NCI-H774 (cell line): ENCODE results near the gene ACSL6.

Experiments used
- DNase-seq: peaks from one replicate; lab custom pipeline; 2025; lab: John Stamatoyannopoulos, UW

Gene ACSL6

DNA sequence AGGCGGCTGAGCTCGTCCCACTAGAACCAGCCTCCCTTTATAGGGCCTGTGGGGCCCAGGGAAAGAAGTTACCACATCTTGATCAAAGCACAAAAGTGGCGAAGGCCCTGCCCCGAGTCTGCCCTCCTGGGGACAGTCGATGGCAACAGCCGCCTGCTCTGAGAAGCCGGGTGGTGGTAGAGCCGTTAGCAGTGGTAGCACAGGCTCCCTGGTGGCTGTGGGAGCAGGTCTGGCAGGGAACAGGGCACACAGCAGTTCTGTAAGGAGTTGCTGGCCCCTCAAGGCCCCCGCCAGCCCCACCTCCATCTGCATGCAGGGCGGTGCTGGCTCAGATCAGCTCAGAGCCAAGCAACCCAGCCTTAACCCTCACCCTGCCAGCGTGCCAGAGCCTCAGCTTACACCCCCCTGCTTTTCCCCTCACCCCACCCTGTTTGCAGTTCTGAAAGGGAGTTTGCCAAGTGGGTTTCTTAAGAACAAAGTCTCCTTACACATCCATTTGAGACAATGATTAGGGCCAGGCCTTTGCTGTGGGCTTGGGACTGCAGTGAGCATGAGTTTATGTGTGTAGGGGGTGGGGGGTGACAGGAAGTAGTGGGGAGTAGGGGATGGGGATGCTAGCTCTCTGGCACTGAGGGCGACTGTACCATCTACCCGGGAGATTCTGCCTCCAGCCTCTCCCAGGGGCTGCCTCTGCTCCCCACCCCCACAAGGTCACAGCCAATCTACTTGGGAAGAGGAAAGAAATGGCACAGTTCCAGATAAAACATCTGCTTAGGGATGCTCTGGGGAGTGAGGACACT lies 11.8 kb downstream of the ACSL6 start:
- DNase-seq: no peak

DNA sequence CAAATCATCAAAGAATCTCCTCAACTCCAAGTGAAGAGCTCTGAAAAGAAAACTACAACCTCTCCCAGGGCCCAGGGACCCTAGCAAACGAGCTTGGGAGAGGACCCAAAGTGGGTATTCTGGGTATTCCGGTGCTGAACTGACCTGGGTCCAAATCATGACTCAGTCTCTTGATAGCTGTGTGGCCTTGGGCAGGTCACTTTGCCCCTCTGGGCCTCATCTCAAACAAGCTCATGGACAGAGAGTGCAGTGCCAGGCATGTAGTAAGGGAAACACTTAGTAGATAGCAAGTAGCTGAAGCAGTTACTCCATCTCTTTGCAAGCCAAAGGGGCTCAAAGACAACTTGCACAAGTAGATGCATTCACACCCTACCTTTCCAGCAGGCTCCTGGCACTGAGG lies 12.4 kb downstream of the ACSL6 start:
- DNase-seq: no peak

DNA sequence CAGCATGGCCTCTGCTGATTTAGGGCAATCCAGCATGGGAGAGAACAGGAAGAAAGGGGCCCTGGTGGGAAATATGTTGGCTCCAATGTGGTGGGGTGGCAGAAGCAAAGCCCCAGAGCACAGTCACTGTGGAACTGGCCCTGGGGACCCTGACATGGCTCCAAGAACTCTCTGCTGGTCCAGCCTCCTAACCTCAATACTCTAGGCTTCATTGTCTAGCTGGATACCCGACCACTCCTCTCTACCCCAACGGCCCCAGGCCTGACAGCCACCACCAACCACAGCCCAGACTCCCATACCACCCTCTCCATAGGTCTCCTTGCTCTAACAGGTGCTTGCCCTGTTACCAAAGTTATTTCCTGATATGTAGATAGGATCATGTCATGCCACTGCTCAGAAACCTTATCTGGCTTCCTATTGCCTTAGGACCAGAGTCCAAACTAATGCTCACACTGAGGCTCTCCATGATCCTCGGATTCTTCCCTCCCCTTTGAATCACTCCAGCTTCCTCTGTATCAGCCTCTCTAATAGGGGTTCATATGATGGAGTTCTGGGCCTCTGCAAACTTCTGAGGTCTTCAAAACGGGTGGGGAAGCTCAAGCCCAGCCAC lies 12.9 kb downstream of the ACSL6 start:
- no peak for DNase-seq

GRCh38 chr5:131997727-131998117 lies 13.7 kb downstream of the ACSL6 start:
- no peak for DNase-seq

DNA sequence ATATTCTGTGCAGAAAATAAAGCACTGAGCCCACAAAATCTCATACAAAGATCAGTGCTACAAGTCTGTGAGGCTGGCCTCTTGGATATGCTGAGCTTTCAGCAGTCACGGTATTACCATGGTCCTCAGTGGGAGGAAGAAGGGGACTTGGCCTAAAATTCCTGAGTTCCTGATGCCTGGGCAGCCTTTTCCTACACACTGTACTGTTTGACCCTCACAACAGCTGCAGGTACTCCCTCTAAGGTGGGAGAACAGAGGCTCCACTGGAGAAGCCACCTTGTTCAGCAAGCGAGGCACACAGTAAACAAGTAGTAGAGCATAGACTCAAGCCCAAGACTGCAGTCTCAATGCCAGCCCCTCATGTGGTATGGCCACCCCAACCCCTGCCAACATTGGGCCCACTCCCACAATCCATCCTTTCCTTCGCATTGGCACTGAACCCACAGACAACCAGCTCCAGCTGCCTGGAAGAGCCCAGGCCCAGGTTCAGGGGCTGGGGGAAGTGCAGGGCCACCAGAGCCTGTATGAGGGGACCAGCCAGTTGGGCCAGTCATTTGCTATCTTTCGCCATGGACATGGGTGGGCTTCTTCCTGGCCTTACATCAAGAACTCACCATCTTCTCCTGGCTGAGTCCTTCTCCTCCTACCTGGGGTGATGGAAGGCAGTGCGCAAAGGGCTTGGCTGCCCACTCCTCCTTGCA lies 14.3 kb downstream of the ACSL6 start:
- DNase-seq: no peak

DNA sequence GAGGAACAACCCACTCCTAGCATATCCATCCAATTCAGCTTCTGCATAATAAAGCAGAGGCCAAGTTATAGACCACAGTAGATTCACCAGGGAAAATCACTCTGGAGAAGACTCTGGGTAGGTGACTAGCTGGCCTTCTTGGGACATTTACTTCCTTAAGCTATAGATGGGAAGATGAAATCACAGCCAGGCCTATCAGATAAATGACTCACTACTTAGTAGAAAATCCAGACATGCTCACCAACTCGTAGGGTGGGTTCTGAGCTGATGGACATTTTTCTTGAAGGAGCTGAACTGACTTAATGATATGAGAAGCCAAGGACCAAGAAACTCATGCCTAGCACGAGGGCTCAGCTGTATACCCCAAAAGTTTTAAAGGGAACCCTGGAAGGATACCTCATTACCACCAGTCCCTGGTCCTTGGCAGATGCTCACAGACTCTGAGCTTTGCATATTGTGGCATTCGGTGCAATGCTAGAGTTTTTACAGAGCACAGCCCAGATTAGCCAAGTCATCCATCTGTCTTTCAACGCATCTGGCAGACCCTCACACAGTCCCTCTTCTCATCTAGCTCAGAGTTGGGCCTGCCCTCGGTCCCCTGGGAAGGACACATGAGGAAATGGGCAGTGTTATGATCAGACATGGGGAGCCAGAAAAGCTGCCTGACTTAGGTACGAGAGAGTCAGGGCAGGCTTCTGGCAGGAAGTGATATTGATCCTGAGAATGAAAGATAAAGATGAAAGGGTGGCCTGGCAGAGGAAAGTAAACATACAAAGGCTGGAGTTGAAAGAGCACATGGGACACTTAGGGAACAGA lies 15.0 kb downstream of the ACSL6 start:
- DNase-seq: no peak

DNA sequence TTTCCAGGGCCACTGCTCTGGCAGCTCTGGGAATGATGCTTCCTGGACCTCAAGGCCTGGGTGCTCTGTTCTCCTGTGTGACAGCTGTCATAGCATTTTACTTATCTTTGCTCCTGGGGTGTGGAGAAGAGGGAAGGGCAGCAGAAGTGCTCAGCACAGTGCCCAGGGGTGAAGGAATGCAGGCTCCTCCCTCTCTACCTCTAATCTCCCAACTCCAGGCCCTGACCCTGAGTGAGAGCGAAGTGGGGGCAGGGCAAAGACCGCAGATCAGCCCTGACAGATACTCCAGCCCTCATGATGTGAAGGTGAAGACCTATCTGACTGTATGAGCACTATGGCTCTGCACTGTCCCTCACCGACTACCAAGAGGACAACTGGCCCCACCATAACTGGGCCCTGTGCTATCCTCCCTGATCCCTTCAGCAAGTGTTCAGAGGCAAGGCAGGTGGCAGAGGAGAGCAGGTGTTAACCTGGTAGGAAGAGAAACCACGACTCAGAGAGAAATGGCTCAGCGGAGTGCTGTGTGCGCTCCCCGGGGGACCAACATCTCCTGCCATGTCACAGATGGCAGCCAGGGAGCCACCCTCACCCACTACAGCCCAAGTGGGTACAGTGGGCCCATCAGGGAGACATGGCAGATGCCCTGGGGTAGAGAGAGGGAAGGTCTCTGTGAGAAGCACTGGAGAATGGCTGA lies 16.8 kb downstream of the ACSL6 start:
- DNase-seq: no peak

DNA sequence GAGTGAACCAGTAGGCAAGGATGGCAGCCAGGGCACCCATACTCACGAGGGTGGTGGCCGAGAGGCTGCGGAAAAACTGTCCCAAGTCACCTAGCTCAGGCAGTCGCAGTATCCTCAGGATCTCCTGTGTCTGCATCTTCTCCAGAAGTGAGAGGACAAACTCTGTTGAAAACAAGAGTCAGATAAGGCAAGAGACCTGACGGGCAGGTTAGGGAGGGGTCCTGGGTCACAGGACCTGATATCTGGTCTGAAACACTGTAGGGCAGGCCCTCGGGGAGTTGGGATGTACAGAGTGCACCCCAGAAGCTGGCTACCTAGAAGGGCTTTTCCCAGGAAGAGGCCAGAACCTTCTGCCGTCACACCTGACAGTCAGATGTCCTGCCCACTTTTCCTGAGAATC lies 17.4 kb downstream of the ACSL6 start:
- no peak for DNase-seq

DNA sequence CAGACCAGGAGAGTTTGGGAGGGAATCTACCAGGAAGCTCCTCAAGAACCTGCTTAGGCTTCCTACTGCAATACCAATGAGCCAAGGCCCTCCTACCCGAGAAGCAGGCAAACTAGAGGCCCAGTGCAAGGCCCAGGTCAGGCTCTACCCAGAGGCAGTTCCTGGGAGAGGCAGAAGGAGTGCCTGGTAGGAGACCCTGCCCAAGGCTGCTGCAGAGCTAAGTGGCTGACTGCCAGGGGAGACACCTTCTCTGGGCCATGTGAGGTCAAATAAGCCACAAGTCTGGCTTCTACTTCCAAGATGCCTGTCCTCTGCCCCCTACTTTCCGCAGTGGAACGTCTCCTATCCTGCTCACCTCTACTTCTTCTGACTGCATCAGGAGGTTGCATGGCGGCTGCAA lies 17.8 kb downstream of the ACSL6 start:
- DNase-seq: no peak

GRCh38 chr5:131992370-131992769 lies 19.1 kb downstream of the ACSL6 start:
- DNase-seq: no peak

DNA sequence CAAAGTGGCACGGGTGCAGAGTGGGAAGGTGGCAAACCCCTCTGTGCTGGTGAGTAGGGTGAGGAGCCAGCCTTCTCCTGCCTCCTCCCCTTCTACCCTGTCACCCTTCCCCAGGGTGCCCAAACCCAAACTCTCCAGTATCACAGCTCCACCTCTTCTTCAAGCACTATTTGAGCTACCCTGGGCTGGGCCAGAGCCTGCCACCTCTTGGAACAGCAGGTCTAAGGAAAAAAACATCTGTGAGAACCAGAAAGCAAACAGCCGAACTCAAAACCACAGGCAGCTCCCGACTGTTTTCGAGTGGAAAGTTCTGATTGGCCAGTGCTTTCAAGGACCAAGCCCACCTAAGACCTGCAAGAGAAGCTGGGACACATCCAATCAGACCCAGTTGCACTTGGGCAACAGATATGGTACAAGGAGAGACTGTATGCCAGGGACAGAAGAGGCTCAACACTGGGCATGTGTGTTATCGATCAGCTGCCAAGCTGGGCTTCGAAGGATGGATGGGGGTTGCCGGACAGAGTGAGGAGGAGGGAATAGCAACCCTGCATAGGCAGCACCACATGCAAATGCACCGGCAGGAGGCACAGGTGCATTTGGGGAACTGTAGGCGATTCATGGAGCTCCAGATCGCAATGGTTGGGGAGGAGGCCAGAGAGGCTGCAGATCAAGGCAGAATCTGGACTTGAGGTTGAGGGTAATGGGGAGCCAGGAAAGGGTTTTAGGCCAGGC lies 19.7 kb downstream of the ACSL6 start:
- DNase-seq: no peak

GRCh38 chr5:131990716-131991115 lies 20.7 kb downstream of the ACSL6 start:
- no peak for DNase-seq

- DNase-seq: no peak
Observed at GRCh38 chr5:131988601-131989000, 22.9 kb downstream of the ACSL6 start.

GRCh38 chr5:131987251-131987650 lies 24.2 kb downstream of the ACSL6 start:
- DNase-seq: no peak

- no peak for DNase-seq
Observed at GRCh38 chr5:131986161-131986912, 25.1 kb downstream of the ACSL6 start.

DNA sequence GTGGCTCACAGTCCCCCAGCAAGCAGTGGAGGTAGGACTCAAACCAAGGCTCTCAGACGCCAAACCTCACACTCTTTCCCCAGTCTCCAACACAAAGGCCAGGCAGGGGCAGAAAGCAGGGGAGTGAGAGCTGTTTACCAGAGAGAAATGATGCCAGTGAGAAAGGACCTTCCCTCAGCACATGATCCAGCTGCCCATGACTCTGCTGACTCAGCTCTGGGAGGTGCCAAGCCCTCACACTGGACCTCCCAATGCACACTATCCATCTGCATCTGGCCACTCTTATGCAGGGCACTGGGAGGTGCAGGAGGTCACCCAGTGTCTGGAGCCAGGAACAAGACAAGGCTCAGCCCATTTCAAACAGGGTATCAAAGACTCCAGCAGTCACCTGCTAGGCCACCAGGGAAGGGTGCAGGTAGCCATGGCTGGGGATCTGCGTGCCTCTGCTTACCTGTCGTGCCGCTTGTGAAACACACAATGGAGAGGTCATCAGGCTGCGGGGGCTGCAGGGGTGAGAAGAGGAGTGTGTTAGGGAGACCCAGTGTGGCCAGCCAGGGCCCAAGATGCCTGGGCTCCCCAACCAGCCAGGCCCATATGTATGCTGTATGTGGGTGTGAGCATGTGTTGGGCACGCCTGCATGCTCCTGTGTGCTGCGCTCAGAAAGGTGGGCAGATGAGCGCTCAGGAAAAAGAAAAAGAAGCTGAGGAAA lies 26.3 kb downstream of the ACSL6 start:
- DNase-seq: no peak

DNA sequence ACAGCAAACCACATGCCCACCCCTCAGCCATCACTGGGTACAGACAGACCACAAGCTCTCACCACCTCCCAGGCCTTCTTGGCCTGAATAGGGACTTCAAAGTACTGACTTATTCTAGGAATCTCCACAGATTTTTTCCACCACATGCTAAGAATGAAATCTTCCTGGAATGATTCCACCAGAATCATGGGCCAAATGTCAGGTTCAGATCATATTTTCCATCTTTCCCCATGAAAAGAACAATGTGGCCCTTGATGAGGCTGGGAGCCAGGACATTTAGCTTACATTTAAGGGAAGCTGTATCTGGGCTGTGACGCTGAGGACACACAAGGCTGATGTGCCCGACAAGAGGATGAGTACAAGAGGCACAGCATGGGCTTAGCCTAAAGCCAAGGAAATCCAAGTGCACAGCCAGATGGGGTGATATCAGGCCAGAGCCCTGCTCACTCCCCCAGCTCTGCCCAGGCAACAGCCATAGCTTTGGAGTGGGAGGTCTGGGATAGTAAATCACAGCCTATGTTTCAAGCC lies 28.1 kb downstream of the ACSL6 start:
- DNase-seq: no peak

- DNase-seq: no peak
Observed at GRCh38 chr5:131981516-131981915, 29.9 kb downstream of the ACSL6 start.

- DNase-seq: no peak
Observed at GRCh38 chr5:131980696-131981095, 30.8 kb downstream of the ACSL6 start.
